WTC11 (cell line): Measurements from ENCODE around the gene NOTCH2. TPM values are rescaled to one million over a fixed set of nuclear protein-coding genes. Genes with fewer than 3 reads are reported as not detected.

Experiments used
- ATAC-seq: fragments of 200-7000 bp; cut with Tn5 transposase; 2 replicates; pipeline ENCODE4 v1.10.0; 2021; ENCODE audit warnings: mild to moderate bottlenecking, moderate library complexity
- CTCF ChIA-PET: fragments of 300-600 bp; sonication (Branson Sonifier 250); formaldehyde crosslinking; loops from one replicate; lab custom pipeline; 2021; ENCODE audit warnings: antibody characterized with exemption; lab: Charles Lee
- POLR2A ChIA-PET: fragments of 350-600 bp; sonication (Branson Sonifier 250); formaldehyde crosslinking; loops from one replicate; lab custom pipeline; 2021; ENCODE audit warnings: antibody characterized with exemption; lab: Charles Lee
- DNase-seq: peaks from one replicate; pipeline ENCODE4 v3.0.0; 2021; ENCODE audit warnings: low spot score
- H3K27ac Mint-ChIP-seq: 2 replicates; pipeline ENCODE4 v1.8.0; 2021; ENCODE audit warnings: mixed read lengths
- H3K27me3 Mint-ChIP-seq: 2 replicates; pipeline ENCODE4 v1.8.0; 2021; ENCODE audit warnings: low read depth, mild to moderate bottlenecking, moderate library complexity, mixed read lengths
- H3K36me3 Mint-ChIP-seq: 2 replicates; pipeline ENCODE4 v1.8.0; 2021; ENCODE audit warnings: mixed read lengths
- H3K4me1 Mint-ChIP-seq: 2 replicates; pipeline ENCODE4 v1.8.0; 2022; ENCODE audit warnings: mixed read lengths
- H3K4me3 Mint-ChIP-seq: 2 replicates; pipeline ENCODE4 v1.8.0; 2021; ENCODE audit warnings: mild to moderate bottlenecking, moderate library complexity, mixed read lengths
- H3K9me3 Mint-ChIP-seq: 2 replicates; pipeline ENCODE4 v1.8.0; 2021; ENCODE audit warnings: mixed read lengths
- ATF1 ChIP-seq: sonication (generic); formaldehyde crosslinking; IDR thresholded peaks from 2 replicates; pipeline ENCODE4 v1.8.1; 2023; ENCODE audit warnings: mild to moderate bottlenecking, moderate library complexity, missing genetic modification reagents
- ATF6 ChIP-seq: sonication (generic); formaldehyde crosslinking; IDR thresholded peaks from 2 replicates; pipeline ENCODE4 v1.8.1; 2023; ENCODE audit warnings: mild to moderate bottlenecking, missing genetic modification reagents
- CBFB ChIP-seq: sonication (generic); formaldehyde crosslinking; IDR thresholded peaks from 2 replicates; pipeline ENCODE4 v1.8.1; 2022; ENCODE audit warnings: mild to moderate bottlenecking, low read depth, missing genetic modification reagents
- CTCF ChIP-seq: fragments of 200-600 bp; IDR thresholded peaks from 2 replicates; pipeline ENCODE4 v1.8.0; 2022; ENCODE audit warnings: antibody characterized with exemption
- ERG ChIP-seq: fragments of 250-450 bp; sonication (Bioruptor Pico); IDR thresholded peaks from 2 replicates; pipeline ENCODE4 v1.8.0; 2021; ENCODE audit warnings: mild to moderate bottlenecking
- ESRRA ChIP-seq: sonication (generic); formaldehyde crosslinking; IDR thresholded peaks from 2 replicates; pipeline ENCODE4 v1.8.1; 2022; ENCODE audit warnings: mild to moderate bottlenecking, missing genetic modification reagents, borderline replicate concordance
- ETV6 ChIP-seq: sonication (generic); formaldehyde crosslinking; IDR thresholded peaks from 2 replicates; pipeline ENCODE4 v1.8.1; 2022; ENCODE audit warnings: mild to moderate bottlenecking, missing genetic modification reagents
- FOXK1 ChIP-seq: sonication (generic); formaldehyde crosslinking; IDR thresholded peaks from 2 replicates; pipeline ENCODE4 v1.8.0; 2022; ENCODE audit warnings: mild to moderate bottlenecking, moderate library complexity, missing genetic modification reagents
- GRHL2 ChIP-seq: fragments of 250-450 bp; sonication (Bioruptor Pico); IDR thresholded peaks from 2 replicates; pipeline ENCODE4 v1.8.0; 2022; ENCODE audit warnings: mild to moderate bottlenecking, moderate library complexity; ENCODE audit not compliant: insufficient replicate concordance, severe bottlenecking
- GTF2I ChIP-seq: fragments of 250-450 bp; sonication (Bioruptor Pico); conservative IDR thresholded peaks from 2 replicates; pipeline ENCODE4 v1.4.0; 2021; ENCODE audit warnings: mild to moderate bottlenecking
- HMGA2 ChIP-seq: fragments of 250-450 bp; sonication (Bioruptor Pico); IDR thresholded peaks from 2 replicates; pipeline ENCODE4 v1.4.0; 2021; ENCODE audit warnings: mild to moderate bottlenecking, moderate library complexity
- IRF2 ChIP-seq: sonication (generic); formaldehyde crosslinking; IDR thresholded peaks from 2 replicates; pipeline ENCODE4 v1.8.0; 2022; ENCODE audit warnings: low read depth, missing genetic modification reagents, borderline replicate concordance
- KAT7 ChIP-seq: sonication (generic); formaldehyde crosslinking; IDR thresholded peaks from 2 replicates; pipeline ENCODE4 v1.8.1; 2023; ENCODE audit warnings: missing genetic modification reagents, mild to moderate bottlenecking, borderline replicate concordance
- MLX ChIP-seq: sonication (generic); formaldehyde crosslinking; IDR thresholded peaks from 2 replicates; pipeline ENCODE4 v1.8.1; 2023; ENCODE audit warnings: mild to moderate bottlenecking, missing genetic modification reagents, moderate library complexity
- NR1H2 ChIP-seq: sonication (generic); formaldehyde crosslinking; IDR thresholded peaks from 2 replicates; pipeline ENCODE4 v1.9.0; 2021; ENCODE audit warnings: mild to moderate bottlenecking, moderate library complexity, missing genetic modification reagents
- OVOL2 ChIP-seq: fragments of 250-450 bp; sonication (Bioruptor Pico); IDR thresholded peaks from 2 replicates; pipeline ENCODE4 v1.9.0; 2021; ENCODE audit warnings: mild to moderate bottlenecking, borderline replicate concordance
- PRDM15 ChIP-seq: sonication (generic); formaldehyde crosslinking; IDR thresholded peaks from 2 replicates; pipeline ENCODE4 v1.8.0; 2022; ENCODE audit warnings: missing genetic modification reagents
- PRRX2 ChIP-seq: fragments of 250-450 bp; sonication (Bioruptor Pico); IDR thresholded peaks from 2 replicates; pipeline ENCODE4 v1.8.0; 2021; ENCODE audit warnings: mild to moderate bottlenecking
- TCF7 ChIP-seq: sonication (generic); formaldehyde crosslinking; IDR thresholded peaks from 2 replicates; pipeline ENCODE4 v1.8.0; 2022; ENCODE audit warnings: mild to moderate bottlenecking, low read depth, missing genetic modification reagents, moderate library complexity
- TP53 ChIP-seq: sonication (generic); formaldehyde crosslinking; IDR thresholded peaks from 2 replicates; pipeline ENCODE4 v1.8.1; 2023; ENCODE audit warnings: mild to moderate bottlenecking, missing genetic modification reagents
- ZBTB21 ChIP-seq: sonication (generic); formaldehyde crosslinking; IDR thresholded peaks from 2 replicates; pipeline ENCODE4 v1.8.1; 2023; ENCODE audit warnings: mild to moderate bottlenecking, missing genetic modification reagents, borderline replicate concordance
- ZNF121 ChIP-seq: sonication (generic); formaldehyde crosslinking; IDR thresholded peaks from 2 replicates; pipeline ENCODE4 v1.8.0; 2023; ENCODE audit warnings: missing genetic modification reagents
- ZNF138 ChIP-seq: sonication (generic); formaldehyde crosslinking; conservative IDR thresholded peaks from 2 replicates; pipeline ENCODE4 v1.8.1; 2022; ENCODE audit warnings: mild to moderate bottlenecking, moderate library complexity, missing genetic modification reagents
- ZNF232 ChIP-seq: sonication (generic); formaldehyde crosslinking; IDR thresholded peaks from 2 replicates; pipeline ENCODE4 v1.8.0; 2022; ENCODE audit warnings: mild to moderate bottlenecking, missing genetic modification reagents
- ZNF423 ChIP-seq: fragments of 250-450 bp; sonication (Bioruptor Pico); IDR thresholded peaks from 2 replicates; pipeline ENCODE4 v2.1.2; 2022; ENCODE audit warnings: mild to moderate bottlenecking, moderate library complexity
- ZNF425 ChIP-seq: fragments of 250-450 bp; sonication (Bioruptor Pico); conservative IDR thresholded peaks from 2 replicates; pipeline ENCODE4 v1.9.0; 2021; ENCODE audit warnings: mild to moderate bottlenecking
- total RNA-seq: library from RNA; stranded (reverse); gene quantifications from 3 replicates; pipeline ENCODE4 v1.2.3, GENCODE V29; 2021

NOTCH2 gene
- total RNA-seq, 1 experiment from 2014 or later = 60.9 TPM

GRCh38 chr1:119935373-119935772 is 134.1 kb downstream of the NOTCH2 start:
- no peak for TF ChIP-seq ZNF425 (CRISPR knock-in tag)
- no peak for TF ChIP-seq ZNF121 (CRISPR knock-in tag)
- TF ChIP-seq KAT7 (CRISPR knock-in tag) = no peak
- TF ChIP-seq ESRRA (CRISPR knock-in tag) = no peak
- TF ChIP-seq CTCF = no peak
- no peak for TF ChIP-seq NR1H2 (CRISPR knock-in tag)
- TF ChIP-seq ZNF423 = no peak
- no peak for TF ChIP-seq PRDM15 (CRISPR knock-in tag)
- no peak for TF ChIP-seq MLX (CRISPR knock-in tag)
- no peak for TF ChIP-seq ZNF138
- no peak for TF ChIP-seq ATF6
- no peak for TF ChIP-seq OVOL2
- no peak for TF ChIP-seq HMGA2 (CRISPR knock-in tag)
- Mint-ChIP-seq H3K4me1 (peaks cover 13% of the 10 kb centered on the region), H3K27ac (no peak overlapping the region), H3K27me3 (no peaks in the 10 kb centered on the region), H3K4me3 (no peak overlapping the region), H3K36me3 (peaks cover 43% of the 10 kb centered on the region), H3K9me3 (peaks cover 5% of the 10 kb centered on the region)
- no peak for ATAC-seq
- DNase-seq = no peak
- POLR2A ChIA-PET = no interaction called here
- CTCF ChIA-PET = no interaction called here

- POLR2A ChIA-PET = no interaction called here
- CTCF ChIA-PET = no interaction called here
- Mint-ChIP-seq H3K27ac (no peak overlapping the region), H3K36me3 (peaks cover 34% of the 10 kb centered on the region), H3K9me3 (peaks cover 5% of the 10 kb centered on the region), H3K4me3 (no peak overlapping the region), H3K27me3 (no peaks in the 10 kb centered on the region), H3K4me1 (peaks cover 13% of the 10 kb centered on the region)
- no peak for ATAC-seq
- DNase-seq = no peak
- TF ChIP-seq GRHL2 (CRISPR knock-in tag) = no peak
- TF ChIP-seq GTF2I = no peak
- TF ChIP-seq ZBTB21 (CRISPR knock-in tag) = no peak
- TF ChIP-seq KAT7 (CRISPR knock-in tag) = no peak
- TF ChIP-seq FOXK1 (CRISPR knock-in tag) = no peak
- no peak for TF ChIP-seq ZNF232 (CRISPR knock-in tag)
- no peak for TF ChIP-seq ATF1 (CRISPR knock-in tag)
- TF ChIP-seq ETV6 (CRISPR knock-in tag) = no peak
- no peak for TF ChIP-seq TP53 (CRISPR knock-in tag)
- no peak for TF ChIP-seq MLX (CRISPR knock-in tag)
- no peak for TF ChIP-seq ERG (CRISPR knock-in tag)
- no peak for TF ChIP-seq IRF2 (CRISPR knock-in tag)
- TF ChIP-seq PRRX2 (CRISPR knock-in tag) = no peak
- TF ChIP-seq CBFB (CRISPR knock-in tag) = no peak
- TF ChIP-seq TCF7 (CRISPR knock-in tag) = no peak
These were observed 136.1 kb downstream of the NOTCH2 start for GRCh38 chr1:119933397-119933796.
